GM21423 (cell line): ENCODE data around the gene AMH.

ENCODE experiments used
- ATAC-seq: cut with Tn5 transposase; IDR thresholded peaks from one replicate; pipeline ENCODE4 v1.9.1; 2021; ENCODE audit warnings: mild to moderate bottlenecking, moderate library complexity; ENCODE audit not compliant: unreplicated experiment

AMH gene

GRCh38 chr19:2248136-2249009 is 750 bp upstream of the AMH start:
- ATAC-seq, result no peak

GRCh38 chr19:2249880-2250765 is 1.0 kb downstream of the AMH start:
- no peak for ATAC-seq

- ATAC-seq, result no peak
These were observed 1.6 kb downstream of the AMH start for GRCh38 chr19:2250766-2251105.

GRCh38 chr19:2251106-2252054 is 2.3 kb downstream of the AMH start:
- no peak for ATAC-seq

- no peak for ATAC-seq
These were observed 3.1 kb downstream of the AMH start for GRCh38 chr19:2252055-2252796.

GRCh38 chr19:2252797-2253105 is 3.6 kb downstream of the AMH start:
- no peak for ATAC-seq

- no peak for ATAC-seq
These were observed 4.3 kb downstream of the AMH start for GRCh38 chr19:2253106-2254063.

GRCh38 chr19:2254064-2254872 is 5.1 kb downstream of the AMH start:
- ATAC-seq, result no peak

GRCh38 chr19:2255112-2255845 is 6.2 kb downstream of the AMH start:
- ATAC-seq, result no peak

GRCh38 chr19:2255982-2256685 is 7.0 kb downstream of the AMH start, which contains the start of gene JSRP1:
TSS of gene JSRP1 (minus strand) at chr19:2256417. CDS start at chr19:2255314, 1,103 bp downstream.
- ATAC-seq, result no peak

- ATAC-seq, result no peak
These were observed 10.2 kb downstream of the AMH start for GRCh38 chr19:2259336-2259735.

GRCh38 chr19:2260341-2260805 is 11.2 kb downstream of the AMH start:
- no peak for ATAC-seq

- ATAC-seq, result no peak
These were observed 12.5 kb downstream of the AMH start for GRCh38 chr19:2261438-2262172.

GRCh38 chr19:2266183-2266993 is 17.3 kb downstream of the AMH start:
- peak; percentile 26 for ATAC-seq

- no peak for ATAC-seq
These were observed 19.3 kb downstream of the AMH start for GRCh38 chr19:2268480-2268830.
